Germinal center (tissue), 1 donor: ENCODE results near the gene POLD1.
"Not testable (repeated sequence)": the region's sequence is repeated elsewhere in the genome, so short reads cannot be mapped to it uniquely, and the experiment has no call there.

Experiments
- DNase-seq: peaks from one replicate; pipeline ENCODE4 v3.0.0; 2012; ENCODE audit warnings: mixed read lengths, low spot score

POLD1 gene

DNA sequence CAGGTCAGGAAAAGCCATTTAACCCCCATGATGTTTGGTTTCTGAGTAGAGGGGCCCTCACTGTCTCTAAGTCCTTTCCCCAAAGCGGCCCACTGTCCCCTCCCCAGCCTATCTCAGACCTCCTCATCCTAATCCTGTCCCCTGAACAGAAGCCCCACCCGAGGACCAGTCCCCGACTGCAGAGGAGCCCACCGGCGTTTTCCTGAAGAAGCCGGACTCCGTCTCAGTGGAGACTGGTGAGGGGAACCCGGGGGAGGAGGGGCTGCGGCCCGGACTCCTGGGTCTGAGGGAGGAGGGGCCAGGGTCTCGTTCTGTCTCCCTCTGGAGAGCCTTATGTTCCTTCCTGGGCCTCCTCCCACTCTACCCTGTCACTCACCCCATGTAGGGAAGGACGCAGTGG is 51.5 kb downstream of the POLD1 start:
- no peak for DNase-seq

DNA sequence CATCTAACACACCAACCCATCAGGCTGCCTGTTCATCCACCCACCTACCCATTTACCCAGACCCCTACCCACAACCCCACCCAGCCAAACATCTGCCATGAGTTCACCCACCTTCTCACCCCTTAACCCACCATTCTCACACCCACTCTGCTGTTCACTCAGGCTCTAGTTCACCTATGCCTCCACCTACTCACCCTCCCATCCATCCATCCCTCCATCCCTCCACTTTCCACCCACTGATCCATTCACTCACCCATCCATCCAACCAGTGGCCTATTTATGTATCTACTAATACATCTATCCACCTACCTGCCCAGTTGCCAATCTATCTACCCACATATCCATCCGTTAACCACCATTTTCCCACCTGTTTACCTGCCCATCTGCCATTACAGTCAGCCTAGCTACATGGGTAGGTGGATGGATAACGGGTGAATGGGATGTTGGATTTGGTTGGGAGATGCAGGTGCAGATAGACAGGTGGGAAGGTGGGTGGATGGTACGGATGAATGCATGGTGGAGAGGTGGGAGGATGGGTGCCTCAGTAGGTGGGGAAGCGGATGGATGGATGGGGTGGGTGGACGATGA is 53.8 kb downstream of the POLD1 start:
- no peak for DNase-seq

DNA sequence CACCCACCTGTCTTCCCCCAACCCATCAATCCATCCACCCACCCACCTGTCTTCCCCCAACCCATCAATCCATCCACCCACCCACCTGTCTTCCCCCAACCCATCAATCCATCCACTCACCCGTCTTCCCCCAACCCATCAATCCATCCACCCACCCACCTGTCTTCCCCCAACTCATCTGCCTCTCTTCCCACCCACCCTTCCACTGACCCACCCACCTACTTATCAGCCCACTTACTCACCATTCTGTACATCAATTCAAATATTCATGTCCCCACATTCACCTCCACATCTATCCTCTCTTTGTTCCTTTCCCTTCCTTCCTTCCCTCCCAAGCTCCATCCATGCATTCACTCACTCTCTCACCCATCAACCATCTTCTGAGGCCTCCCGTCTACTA is 55.0 kb downstream of the POLD1 start:
- DNase-seq: not testable (repeated sequence)

DNA sequence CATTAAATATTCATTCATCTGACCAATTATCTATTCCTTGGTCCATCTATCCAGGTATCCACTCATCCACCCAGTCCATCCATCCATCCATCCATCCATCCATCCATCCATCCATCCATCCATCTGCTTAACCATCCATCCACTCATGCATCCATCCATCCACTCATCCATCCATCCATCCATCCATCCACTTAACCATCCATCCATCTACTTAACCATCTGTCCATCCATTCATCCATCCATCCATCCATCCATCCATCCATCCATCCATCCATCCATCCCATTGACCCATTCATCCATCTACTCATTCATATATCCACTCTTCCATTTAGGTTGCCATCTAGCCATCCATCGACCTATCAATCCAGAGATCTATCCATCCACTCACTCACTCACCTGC is 59.9 kb downstream of the POLD1 start:
- no peak for DNase-seq

DNA sequence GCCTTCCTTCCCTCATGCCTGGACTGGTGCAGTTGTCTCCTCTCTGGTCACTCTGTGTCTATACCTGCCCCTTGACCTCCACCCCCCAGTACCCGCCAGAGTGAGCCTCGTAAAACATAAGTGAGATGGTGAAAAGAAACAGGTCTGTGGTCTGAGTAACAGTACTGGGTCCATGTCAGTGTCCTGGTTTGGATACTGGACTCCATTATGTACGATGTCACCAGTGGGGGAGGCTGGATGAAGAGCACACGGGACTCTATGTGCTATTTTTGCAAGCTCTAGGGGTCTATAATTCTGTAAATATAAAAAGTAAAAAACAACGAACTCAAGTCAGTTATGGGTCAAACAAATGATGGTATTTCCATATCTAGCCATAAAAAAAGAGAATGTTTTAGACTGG is 62.9 kb downstream of the POLD1 start:
- no peak for DNase-seq

DNA sequence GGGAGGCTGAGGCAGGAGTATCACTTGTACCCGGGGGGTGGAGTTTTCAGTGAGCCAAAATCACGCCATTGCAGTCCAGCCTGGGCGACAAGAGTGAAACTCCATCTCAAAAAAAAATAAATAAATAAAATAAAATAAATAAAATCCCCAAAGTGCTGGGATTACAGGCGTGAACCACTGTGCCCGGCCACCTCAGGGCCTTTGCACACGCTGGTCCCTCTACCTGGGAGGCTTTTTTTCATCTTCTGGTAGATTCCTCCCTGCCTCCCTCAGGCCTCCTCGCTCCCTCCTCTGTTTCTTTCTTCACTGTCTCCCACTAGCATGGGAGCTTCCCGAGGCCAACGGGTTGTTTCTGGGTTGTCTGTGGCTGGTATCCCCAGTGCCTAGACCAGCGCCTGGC is 63.6 kb downstream of the POLD1 start:
- DNase-seq: no peak

DNA sequence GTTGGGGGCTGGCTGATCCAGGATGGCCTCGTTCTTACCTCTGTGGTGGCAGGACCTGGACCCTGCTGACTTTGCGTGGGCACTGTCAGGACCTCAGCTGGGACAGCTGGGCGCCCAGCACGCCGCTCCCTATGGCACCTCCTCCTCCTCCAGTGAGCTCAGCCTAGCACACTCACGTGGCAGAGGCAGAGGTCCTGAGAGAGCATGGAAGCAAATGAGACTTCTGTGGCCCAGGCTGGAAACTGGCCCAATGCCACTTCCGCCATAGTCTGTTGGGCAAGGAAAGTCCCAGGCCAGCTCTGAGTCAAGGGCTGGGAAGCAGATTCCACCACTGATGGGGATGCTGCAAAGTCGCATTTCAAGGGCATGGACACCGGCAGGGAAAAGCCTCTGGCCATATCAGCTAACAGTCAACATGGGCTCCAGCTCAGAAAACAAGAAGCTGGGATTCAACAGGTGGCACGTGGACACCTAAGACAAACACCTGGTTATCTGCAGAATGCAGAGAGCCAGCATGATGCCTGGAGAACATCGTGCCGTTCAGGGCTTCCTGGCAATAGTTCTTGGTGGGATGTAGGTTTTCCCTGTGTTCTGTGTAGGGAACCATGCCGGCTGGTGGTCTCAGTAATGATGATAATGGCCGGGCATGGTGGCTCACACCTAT is 65.2 kb downstream of the POLD1 start:
- no peak for DNase-seq

DNA sequence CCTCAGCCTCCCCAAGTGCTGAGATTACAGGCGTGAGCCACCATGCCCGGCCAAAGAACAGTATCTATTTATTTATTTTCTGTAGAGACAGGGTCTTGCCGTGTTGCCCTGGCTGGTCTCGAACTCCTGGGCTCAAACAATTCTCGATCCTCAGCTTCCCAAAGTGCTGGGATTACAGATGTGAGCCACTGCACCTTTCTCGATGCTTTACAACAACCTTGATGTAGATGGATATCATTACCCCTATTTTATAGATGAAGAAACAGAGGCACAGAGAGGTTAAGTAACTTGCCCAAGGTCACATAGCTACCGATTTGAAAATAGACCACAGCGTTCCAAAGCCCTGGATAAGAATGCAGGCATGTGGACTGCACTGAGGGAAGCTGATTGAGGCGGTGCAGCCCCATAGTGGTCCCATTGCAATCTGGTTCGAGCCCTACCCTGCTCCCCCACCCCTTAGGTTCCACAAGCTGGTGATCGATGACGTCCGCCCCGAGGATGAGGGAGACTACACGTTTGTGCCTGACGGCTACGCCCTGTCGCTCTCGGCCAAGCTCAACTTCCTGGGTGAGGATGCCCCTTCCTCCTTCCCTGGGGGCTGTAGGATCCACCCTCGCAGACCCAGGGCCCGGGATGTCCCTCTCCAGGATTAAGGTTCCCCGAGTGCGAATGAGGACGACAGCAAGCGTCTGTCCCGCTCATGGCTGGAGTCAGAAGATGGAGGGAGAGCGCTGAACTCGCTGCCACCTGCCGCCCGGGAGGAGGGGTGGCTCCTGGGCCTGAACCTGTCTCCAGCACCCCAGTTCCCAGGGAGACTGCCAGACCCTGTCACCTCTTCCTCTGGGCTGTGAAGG is 66.4 kb downstream of the POLD1 start:
- no peak for DNase-seq

DNA sequence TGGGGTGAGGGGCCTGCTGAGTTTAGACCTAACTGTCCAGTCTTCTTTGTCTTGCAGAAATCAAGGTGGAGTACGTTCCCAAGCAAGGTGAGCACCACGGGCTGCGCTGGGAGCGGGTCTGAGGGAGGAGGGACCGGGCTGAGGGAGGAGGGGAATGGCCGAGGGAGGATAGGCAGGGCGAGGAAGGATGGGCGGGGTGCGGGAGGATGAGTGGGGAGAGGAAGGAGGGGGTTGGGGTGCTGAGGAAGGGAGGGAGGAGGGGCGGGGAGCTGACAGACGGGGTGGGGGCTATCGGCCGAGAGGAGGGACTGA is 67.0 kb downstream of the POLD1 start:
- no peak for DNase-seq

DNA sequence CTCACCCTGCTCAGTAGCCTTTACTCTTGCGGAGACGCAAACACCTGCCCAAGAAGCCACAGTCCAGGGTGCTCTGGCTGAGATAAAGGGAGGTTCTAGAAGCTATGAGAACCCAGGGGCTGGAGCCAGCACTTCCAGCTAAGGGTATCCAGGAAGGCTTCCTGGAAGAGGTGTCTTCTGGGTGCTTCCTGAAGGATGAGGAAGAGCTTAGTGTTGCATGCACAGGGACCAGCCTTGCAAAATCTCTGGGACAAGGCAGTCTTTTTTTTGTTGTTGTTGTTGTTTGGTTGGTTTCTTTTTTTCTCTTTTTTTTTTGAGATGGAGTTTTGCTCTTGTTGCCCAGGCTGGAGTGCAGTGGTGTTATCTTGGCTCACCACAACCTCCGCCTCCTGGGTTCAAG is 69.1 kb downstream of the POLD1 start:
- DNase-seq: no peak

DNA sequence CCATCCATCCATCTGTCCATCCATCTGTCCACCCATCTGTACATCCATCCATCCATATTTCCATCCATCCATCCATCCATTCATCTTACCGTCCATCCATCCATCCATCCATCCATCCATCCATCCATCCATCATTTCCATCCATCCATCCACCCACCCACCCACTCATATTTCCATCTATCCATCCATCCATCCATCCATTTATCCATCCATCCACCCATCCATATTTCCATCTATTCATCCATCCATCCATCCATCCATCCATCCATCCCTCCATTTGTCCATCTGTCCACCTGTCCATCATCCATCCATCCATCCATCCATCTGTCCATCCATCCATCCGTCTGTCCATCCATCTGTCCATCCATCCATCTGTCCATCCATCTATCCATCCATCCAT is 71.8 kb downstream of the POLD1 start:
- no peak for DNase-seq

DNA sequence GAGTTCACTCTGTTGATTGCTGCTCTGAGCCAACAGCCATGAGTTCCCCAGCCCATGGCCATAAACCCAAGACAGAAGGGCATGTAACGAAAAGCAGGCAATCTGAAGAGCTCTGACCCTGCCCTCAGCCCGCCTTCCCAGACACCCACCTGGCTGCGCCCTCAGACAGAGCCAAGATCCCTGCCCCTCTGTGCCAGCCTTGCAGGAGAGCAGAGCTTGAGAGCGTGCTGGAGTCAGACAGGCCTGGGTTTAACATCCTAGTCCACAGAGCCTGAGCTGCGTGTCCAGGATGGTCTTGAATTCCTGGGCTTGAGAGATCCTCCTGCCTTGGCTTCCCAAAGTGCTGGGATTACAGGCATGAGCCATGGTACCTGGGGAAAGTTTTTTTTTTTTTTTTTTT is 73.2 kb downstream of the POLD1 start:
- no peak for DNase-seq

DNA sequence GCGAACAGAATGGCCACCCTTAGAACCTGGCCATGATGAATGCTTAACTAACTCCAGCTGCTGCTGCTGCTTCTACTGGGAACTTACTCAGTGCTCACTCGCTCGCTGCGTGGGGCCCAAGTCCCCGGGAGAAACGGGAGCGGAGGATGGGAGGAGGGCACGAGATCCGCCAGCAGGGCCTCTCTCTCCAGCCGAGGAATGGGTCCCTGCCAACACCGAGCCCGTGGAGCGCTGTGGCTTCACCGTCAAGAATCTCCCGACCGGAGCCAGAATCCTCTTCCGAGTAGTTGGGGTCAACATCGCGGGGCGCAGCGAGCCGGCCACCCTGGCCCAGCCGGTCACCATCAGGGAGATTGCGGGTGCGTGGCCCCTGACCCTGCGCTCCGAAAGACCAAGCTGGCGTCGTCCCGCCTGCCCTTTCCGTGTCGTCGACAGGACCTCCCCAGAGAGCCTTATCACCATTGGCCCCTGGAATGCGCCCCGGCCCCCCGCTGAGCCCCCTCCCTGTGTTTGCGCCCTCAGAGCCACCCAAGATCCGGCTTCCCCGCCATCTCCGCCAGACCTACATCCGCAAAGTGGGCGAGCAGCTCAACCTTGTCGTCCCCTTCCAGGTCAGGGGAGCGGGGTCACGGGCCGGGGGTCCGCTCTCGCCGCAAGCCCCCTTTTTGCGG is 74.4 kb downstream of the POLD1 start:
- DNase-seq: no peak

DNA sequence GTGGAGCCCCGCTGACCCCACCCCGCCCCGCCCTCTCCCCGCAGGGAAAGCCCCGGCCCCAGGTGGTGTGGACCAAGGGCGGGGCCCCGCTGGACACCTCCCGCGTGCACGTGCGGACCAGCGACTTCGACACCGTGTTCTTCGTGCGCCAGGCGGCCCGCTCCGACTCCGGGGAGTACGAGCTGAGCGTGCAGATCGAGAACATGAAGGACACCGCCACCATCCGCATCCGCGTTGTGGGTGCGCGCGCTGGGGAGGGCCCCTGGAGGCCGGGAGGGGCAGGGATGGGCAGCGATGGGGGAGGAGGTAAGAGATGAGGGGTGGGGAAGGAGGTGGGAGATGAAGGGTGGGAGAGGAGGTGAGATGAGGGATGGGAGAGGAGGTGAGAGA is 74.9 kb downstream of the POLD1 start:
- DNase-seq: no peak

DNA sequence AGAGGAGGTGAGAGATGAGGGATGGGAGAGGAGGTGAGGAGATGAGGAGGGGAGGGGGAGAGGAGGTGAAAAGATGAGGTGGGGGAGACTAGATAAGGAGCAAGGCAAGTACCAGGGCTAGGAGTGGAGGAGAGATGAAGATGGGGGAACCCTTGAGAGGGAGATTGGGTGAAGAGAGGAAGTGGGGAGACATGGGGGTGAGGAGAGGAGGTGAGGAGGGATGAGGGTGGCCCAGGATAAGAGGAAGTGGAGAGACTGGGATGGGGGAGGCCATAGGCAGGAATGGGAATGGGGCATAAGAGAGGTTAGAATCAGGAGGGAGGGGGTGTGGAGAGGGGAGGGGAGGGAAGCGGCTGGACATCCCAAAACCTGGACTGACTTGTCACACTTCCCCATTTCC is 75.5 kb downstream of the POLD1 start:
- DNase-seq: no peak

DNA sequence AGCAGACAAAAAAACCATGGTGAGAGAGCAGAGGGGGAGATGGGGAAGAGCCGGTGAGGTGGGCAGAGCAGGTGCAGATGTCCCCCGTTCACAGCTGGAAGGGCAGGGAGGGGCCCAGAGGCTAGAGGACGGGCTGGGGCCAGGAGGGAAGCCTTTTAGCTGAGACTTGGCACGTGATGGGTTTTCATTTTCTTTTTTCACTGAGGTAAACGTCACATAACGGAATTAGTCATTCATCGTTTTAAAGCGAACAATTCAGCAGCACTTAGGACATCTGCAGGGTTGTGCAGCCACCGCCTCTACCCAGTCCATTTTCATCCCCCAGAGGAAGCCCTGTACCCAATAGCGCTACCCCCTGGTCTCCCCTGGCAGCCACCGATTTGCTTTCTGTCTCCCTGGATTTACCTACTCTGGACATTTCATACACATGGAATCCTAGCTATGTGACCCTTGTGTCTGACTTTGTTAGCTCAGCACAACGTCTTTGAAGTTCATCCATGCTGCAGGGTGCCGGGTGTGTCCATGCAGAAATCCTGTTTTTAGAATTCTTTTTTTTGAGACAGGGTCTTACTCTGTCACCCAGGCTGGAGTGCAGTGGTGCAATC is 76.1 kb downstream of the POLD1 start:
- DNase-seq: peak; percentile 69

DNA sequence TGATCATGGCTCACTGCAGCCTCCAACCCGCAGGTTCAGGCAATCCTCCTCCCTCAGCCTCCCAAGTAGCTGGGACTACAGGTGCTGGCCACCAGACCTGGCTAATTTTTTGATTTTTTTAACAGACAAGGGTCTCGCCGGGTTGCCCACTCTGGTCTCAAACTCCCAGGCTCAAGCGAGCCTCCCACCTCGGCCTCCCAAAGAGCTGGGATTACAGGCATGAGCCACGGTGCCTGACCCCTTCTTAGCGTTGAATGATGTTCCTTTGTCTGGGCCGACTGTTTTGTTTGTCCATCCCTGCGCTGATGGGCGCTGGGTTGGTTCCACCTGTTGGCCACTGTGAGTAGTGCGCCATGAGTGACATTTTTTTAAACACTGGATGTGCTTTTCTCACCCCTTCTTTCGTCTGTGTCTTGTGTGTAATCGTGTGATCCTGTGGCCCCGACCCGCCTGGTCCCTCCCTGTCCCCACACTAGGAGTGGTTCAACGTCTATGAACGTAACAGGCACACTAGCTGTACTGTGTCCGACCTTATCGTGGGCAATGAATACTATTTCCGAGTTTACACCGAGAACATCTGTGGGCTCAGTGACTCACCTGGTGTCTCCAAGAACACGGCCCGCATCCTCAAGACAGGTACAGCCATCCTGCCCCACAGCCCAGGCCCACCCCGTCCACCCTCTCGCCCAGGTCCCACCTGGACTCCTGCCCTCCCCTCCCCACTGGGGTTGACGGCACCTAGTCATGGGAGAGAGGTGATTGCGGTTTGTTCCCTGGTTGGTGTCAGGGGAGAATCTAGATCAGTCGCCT is 77.1 kb downstream of the POLD1 start:
- peak; percentile 88 for DNase-seq

DNA sequence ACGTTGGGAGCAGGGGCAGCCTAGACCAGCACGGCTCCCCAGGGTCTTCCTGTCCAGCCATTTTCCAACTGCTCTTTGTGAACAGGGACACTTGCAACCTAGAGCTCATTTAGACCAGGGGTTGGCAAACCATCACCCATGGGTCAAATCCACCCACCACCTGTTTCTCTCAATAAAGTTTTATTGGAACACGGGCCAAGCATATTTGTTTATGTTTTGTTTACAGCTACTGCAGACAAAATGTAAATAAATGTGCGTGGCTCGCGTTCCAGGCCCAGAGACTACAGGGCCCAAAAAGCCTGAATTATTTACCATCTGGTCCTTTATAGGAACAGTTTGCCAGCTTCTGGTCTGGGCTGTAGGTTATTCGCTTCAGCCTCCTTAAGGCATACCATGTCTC is 78.8 kb downstream of the POLD1 start:
- no peak for DNase-seq

DNA sequence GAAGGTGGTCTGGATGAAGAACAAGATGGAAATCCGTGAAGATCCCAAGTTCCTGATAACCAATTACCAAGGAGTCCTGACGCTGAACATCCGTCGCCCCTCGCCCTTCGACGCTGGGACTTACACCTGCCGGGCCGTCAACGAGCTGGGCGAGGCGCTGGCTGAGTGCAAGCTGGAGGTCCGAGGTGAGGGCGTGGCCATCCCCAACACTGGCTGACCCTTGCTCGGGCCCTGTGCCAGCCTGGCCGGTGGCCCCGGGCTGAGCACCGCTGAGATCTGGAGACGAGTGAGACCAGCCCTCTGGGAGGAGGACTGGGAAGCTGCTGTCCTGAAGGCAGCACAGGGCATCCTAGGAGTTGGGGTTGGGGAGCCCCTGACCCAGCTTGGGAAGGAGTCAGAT is 80.2 kb downstream of the POLD1 start:
- DNase-seq: no peak

DNA sequence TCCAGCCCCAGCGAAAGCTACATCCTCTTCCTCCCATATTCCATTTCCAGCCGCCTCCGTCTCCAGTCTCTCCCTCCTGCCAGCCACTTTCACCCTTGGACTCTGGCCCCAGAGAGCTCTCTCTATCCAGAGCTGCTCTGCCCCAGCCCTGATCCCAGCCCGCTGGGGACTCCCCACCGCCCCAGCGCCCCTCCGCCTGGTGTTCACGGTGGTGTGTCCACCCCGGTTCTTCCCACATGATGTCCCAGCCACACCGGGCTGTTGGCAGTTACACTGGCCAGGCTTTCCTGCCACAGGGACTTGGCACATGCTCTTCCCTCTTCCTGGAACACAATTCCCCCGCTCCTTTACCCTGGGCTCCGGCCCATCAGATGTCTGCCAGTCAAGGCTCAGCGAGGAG is 80.9 kb downstream of the POLD1 start:
- DNase-seq: no peak

DNA sequence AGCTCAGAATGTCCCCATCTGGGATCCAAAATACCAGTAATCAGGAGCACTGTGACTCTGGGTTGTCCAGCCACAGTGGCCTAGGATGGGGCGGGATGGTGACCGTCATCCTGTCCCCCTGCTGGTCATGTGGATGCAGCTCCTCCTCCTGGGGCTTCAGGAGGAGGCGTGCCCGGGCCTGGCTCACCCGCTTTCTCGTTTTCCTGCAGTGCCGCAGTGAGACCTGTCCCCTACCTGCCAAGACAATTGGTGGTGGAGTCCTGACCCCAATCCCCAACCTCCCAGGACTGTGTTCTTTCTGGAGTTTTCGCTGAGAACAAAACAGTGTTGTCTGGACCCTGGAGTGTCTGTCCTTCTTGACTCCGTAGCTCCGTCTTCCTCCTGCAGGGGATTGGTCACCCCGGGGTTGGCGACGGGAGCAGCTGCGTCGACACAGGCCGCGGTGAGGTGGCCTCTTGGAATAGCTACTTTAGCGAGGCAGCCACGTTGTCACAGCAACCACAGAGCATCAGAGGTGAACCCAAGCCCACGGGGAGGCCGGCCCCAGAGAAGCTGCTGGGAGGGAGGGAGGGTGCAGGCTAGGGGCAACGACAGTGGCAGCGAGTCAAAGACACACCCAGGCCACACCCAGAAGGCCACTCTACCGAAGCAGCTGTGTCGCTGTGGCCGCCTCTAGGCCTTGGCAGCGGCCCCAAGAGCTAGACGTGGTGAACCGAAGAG is 82.0 kb downstream of the POLD1 start:
- no peak for DNase-seq
